Inflammatory macrophage treated with lipopolysaccharide for 1 hour (primary cell): ENCODE data around the gene ZCCHC14.
"Not testable (repeated sequence)": the region's sequence is repeated elsewhere in the genome, so short reads cannot be mapped to it uniquely, and the experiment has no call there.

Experiments used
- DNase-seq, 2 donors: peaks; one replicate each; pipeline ENCODE4 v3.0.0-alpha.2; 2020 to 2022

Gene ZCCHC14

DNA sequence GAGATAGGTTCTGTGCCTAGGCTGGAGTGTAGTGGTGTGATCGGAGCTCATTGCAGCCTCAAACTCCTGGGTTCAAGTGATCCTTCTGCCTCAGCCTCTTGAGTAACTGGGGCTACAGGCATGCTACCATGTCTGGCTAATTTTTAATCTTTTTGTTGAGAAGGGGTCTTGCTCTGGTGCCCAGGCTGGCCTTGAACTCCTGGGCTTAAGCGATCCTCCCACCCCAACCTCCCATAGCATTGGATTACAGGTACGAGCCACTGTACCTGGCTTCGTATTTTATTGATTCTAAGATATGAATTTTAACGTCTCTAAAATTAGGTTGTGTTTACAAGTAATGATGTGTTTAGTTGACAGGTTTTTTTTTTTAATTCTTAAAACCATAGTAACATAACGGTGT lies 30.8 kb upstream of the ZCCHC14 start:
- DNase-seq: not testable (repeated sequence)

DNA sequence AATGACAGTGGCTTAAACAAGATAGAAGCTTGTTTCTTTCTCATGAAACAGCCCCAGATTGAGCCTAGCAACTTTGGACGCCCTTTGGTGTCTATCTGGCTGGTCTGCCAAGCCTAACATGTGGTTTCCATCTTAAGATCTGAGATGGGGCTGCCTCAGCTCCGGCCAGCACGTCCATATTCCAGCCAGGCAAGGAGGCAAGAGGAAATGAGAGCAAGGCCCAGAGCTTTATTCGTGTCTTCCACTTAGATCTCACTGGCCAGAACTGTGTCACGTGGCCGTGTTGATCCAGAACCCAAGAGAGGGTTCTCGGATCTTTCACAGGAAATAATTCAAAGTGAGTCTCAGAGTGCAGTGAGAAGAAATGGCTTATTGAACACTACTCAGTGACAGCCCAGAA lies 28.9 kb upstream of the ZCCHC14 start:
- not testable (repeated sequence) for DNase-seq

DNA sequence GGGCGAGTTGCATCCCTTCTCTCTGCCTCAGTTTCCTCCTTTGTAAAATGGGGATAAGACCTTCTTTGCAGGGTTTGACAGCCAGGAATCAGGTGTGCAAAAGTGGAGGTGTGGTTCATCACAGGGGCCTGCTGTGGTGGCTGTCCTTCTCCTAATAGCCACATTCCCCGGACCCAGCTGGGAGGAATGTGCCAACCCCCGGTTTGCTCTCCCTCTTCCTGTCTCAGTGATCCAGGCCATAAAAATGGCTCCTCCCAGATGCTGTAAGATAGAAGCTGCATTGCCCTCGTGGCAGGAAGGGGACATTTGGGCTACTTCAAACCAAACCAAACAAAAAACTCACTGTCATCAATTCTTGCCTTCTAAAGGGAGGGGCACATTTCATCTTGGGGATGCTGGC lies 26.3 kb upstream of the ZCCHC14 start:
- DNase-seq: not testable (repeated sequence)

DNA sequence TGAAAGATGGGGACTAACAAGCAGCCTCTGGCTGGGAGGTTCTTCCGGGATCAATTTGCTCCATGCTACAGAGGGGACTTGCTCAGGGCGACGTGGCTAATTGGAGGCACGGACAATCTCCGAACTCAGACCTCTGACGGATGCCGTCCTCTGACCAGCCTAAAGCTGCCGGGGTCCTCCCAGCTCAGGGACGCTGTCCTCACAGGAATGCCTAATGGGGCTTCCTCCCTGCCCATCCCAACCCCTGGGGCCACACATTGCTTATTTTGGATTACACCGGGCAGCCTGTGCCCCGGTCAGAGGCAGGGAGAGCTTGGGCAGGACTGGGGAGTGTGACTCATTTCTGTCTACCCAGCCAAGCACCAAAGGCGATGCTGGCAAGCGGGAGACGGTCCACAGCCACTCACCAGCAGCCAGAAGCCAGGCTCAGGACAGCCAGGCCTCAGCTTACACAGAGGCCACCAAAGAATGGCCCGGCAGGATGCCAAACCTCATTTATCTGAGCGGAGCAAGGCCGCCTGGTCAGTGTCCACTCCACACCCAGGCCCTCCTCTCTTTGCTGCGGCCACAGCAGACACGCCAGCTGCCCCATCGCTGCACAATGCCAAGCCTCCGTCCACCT lies 25.7 kb upstream of the ZCCHC14 start:
- DNase-seq: not testable (repeated sequence)

DNA sequence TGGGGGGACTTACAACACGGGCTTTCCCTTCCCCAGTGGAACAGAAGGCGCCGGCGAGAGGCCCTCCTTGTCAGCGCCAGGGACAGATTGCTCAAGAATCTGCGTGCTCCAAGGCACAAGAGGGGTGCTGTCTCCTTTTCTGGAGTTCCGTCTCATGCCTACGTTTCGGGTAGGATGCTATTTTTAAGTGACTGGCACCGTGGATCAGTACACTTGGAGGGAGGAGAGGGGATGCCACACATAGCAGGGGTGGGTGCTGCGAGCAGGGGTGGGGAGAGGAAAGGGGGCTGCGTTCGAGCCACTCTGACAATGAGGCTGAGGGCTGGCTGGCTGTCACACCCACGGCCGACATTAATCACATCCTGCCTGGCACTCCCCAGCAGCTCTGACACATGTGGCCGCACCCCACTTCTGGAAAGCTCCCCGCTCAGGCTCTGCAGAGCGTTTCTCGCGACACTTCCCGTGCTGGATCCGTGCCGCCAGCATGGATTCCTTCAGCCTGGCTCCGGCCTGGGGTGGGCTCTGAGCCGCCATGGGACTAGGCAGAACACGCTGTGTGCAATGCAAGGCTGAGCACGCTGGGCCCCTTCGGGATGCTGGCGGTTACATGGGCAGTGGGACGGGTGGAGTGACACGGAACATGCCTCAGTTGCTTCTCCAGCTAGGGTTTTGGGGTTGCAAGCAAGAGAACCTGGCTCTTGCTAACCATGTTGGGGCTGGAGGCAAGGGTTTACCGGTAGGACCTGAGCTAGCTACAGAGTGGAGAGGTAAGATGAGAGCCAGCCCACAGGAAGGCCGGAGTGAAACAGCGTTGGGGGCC lies 25.0 kb upstream of the ZCCHC14 start:
- peak; percentile 16 to 17 for DNase-seq

DNA sequence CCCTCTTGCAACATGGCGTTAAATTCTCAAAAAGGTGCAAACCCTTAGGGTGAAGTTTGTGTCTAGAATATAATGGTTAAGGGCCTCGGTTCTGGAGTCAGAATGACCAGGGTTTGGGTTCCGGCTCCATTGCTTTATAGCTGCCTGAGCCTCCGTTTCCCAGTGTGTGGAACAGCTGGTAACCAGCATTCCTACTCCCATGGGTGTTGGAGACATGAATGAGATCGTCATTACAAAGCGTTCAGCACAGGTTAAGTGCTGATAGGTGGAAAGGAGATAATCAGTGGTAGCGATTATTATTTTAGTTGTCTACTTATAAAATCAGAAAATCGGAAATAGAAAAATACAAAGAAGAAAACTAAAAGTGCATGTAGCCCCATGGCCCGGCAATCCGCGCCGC lies 23.5 kb upstream of the ZCCHC14 start:
- DNase-seq: no peak

DNA sequence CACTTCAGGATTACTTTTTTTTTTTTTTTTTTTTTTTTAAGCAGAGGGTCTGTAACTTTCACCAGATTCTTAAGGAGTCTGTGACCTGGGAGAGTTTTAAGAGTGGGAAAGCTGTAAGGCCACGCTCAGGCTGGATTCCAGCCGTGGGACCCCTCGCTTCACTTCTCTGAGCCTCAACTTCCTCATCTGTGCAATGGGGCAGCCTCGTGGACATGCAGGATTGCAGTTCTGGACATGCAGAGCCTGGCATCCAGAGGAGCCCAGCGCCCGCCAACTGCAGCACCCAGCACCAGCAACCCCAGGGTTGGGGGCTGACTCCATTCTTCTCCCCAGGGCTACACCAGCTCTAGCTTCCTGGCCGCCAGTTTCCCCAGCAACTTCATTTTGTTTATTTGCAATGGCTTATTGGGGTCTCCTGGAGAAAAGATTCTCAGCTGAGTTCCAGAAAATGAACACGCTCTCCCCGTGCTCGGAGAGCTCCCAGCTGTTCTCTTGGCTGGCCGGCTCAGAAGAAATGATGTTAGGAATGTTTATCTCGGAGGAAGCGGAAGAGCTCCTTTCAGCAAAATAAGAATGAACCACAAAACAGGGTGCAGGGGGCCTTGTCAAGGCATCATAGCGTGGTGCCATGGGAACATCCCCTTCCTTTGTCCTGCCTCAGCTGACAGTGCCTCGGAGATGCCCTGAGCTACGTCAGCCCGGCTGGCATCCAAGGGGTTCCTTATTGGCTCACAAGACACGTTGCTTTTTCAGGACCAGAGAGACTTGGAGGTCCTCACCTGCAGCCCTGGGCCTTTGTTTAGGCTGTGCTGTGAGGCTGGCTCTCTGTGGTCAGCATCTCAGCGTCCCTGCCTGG lies 22.9 kb upstream of the ZCCHC14 start:
- no peak for DNase-seq

DNA sequence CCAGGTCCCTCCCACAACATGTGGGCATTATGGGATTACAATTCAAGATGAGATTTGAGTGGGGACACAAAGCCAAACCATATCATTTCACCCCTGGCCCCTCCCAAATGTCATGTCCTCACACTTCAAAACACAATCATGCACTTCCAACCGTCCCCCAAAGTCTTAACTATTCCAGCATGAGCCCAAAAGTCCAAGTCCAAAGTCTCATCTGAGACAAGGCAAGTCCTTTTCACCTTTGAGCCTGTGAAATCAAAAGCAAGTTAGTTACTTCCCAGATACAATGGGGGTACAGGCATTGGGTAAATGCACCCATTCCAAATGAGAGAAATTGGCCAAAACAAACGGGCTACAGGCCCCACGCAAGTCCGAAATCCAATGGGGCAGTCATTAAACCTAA lies 17.0 kb upstream of the ZCCHC14 start:
- not testable (repeated sequence) for DNase-seq

DNA sequence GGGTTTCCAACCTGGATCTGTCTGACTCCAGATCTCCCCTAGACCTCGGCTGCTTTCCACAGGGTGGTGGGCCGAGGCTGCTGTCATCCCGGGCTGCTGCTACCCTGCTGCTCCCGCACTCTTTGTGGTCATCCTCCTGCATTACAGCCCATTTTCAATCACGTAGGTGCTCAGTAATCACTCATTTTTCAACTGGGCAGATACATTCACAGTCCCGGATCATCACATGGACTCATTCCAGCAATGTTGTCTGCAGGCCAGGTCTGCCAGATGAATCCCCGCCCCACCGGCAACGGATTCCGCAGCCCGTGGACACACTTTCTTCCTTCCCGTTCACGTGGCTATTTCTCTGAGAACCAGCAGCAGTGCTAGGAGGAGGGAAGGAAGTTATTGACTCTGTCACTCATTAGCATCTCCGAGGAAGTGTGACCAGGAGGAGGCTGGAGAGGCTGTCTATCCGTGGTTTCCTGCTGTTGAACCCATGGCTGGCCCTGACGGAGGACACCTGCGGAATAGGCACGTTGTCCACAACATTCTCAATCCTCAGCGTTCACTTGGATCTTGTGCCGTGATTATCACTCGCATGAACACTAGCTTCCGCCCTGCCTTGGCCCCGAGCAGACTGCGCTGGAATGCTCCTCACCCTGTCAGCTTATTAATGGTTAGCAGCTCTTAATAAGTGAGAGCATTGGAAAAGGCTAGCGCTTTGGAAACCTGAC lies 14.7 kb upstream of the ZCCHC14 start:
- peak in 1 of 2 donors; percentile 16 for DNase-seq

DNA sequence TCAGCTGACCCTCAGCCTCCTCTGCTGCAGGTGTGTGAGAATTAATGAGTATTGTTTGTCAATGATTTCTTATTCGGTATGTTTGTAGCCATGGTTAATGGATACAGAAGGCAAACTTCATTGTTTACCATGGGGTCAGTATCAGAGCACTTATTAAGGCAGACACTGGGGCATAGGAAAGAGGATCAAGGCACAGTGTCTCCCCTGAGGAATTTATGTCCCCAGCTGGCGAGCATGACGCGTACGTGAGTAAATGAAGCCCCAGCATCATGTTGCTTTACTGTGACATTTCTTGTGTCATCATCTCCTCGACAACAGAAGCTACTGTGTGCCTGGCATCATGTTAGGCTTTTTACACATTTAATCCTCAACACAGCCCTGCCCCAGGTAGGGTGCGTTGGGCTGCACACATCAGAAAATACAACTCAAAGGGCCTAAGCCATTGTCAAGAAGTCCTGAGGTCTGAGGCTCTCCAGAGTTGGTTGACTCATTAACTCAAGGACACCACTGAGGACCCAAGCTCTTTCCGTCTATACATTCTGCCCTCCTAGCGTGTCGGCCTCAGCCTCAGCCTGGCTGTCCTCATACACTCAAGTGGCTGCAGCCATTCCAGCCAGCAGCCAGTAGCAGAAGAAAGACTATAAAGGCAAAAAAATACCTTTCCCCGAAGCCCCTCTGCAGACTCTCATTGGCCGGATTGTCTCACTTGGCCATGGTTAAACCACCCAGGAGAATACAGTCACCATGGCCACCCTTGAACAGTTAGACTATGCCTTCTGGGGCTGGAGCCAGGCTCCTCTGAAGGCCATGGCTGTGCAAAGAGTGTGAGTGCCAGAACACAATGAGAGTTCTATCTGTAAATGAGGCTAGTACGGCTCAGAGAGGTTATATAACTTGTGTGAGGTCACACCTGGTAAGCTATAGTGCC lies 13.9 kb upstream of the ZCCHC14 start:
- no peak for DNase-seq

DNA sequence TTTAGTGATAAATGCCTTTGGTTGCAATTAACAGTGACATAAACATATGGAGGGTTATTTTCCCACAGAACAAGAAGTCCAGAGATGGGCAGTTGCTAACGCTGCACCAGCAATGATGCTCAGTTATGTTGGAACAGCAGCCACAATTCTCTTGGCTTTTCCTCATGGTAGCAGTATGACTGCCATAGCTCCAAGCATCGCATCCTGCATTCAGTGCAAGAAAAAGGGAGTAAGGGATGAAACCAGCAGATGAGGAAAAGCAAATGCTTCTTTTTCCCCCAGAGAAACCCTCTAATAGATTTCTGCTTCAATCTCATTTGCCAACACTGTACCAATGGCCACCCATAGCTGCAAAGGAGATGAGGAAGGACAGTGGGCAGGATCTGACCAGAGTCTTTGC lies 13.0 kb upstream of the ZCCHC14 start:
- no peak for DNase-seq

DNA sequence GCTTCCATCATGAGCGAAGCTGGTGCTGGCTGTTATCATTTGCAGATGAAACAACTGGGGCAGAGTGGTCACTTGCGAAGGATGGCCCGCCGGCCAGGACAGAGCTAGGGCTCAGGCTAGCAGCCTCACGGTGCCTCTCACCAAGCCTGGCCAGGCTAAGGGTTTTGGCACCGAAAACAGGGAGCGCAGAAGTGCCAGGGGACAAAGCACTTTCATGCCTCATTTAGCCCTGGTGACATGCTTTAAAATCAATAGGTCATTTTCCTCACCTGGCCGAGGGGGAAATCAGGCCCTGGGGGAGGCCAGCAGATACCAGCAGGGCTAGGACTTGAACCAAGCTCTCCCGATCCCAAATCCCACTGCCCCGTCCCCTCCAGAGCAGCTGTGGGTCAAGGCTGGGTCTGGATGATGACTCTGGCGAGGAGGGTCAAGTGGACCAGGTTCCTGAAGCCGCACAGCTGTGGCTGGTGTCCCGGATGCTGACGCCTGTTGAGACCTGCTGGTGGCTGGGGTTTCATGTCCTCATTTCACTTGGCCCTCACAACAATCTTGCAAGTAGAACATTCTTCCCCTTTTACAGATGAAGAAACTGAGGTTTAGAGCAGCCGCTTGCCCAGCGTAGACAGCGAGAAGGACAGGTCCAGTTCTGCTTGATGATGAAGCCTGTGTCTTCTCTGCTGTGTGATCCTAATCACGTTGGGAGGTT lies 10.6 kb upstream of the ZCCHC14 start:
- not testable (repeated sequence) for DNase-seq

DNA sequence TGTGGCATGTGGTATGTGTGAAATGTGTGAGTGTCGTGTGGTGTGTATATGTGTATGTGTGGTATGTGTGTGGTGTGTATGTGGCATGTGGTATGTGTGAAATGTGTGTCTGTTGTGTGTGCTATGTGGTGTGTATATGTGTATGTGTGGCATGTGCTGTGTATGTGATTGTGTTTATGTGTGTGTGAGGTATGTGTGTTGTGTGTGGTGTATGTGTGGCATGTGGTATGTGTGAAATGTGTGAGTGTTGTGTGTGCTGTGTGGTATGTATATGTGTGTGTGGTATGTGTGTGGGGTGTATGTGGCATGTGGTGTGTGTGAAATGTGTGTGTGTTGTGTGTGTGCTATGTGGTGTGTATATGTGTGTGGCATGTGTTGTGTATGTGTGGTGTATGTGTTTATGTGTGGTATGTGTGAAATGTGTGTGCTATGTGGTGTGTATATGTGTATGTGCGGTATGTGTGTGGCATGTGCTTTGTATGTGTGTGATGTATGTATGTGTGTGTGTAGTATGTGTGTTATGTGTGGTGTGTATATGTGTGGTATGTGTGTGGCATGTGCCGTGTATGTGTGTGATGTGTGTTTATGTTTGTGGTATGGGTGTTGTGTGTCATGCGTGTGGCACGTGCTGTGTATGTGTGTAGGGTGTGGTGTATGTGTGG lies 9.6 kb upstream of the ZCCHC14 start:
- DNase-seq: no peak

DNA sequence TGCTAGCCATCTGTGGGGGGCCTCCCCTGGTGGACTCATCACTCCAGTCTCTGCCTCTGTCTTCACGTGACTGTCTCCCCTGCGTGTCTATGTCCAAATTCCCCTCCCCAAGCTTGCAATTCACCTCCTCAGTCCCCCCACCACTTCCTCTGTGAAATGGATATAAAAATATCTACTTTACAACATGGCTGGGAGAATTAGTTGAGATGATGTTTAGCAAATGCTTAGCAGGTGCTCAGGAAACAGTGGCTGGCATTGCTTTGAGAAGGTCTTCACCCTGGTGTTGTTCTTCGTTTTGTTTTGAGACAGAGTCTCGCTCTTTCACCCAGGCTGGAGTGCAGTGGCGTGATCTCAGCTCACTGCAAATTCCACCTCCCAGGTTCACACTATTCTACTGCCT lies 8.3 kb upstream of the ZCCHC14 start:
- no peak for DNase-seq

DNA sequence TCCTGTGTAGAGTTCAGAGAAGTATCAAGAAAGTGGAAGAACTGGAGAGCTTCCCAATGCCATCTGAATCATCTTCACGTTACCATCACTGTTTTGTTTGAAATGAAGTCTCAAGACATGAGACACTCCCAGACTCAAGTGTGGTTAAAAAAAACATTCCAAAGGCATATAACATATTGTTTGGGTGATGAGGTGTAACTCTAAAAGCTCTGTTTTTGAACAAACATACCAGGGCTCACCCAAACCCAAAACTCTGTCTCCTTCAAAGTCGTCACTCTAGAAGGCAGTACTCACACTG lies 6.3 kb upstream of the ZCCHC14 start:
- DNase-seq: no peak

DNA sequence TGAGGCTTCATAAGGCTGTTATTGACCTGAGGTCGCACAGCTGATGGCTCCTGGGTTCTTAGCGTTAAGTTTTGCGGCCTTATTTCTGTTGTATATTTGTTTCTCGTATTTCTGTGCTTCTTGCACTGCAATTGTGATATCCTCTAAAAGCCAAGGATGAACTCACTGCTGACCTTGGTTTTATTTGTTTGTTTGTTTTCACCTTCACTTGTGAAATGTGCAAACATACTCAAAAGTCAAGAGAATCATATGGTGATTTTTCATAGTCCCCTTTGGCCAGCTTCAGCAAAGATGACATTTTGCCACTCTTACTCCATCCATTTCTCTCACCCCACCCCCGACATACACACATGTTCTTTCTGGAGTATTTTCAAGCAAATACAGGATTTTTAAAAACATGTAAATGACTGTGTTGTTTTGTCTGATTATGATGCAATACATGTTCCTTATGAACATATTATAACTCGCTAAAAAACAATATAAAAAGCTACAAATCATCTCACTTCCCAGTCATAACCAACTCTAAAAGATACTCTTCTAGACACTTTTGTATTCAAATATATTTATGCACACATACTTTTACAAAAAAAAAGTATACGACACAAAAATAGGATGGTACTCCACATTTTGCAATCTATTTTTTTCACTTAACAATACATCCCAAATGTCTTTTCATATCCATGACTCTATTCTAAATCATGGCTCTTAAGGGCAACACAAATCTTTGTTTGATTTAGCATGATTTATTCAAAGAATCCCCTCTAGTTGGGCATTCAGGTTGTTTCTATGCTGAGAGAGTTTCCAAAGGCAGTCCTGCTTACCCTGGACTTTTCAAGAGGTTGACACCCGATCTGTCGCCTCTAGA lies 5.7 kb upstream of the ZCCHC14 start:
- DNase-seq: no peak

DNA sequence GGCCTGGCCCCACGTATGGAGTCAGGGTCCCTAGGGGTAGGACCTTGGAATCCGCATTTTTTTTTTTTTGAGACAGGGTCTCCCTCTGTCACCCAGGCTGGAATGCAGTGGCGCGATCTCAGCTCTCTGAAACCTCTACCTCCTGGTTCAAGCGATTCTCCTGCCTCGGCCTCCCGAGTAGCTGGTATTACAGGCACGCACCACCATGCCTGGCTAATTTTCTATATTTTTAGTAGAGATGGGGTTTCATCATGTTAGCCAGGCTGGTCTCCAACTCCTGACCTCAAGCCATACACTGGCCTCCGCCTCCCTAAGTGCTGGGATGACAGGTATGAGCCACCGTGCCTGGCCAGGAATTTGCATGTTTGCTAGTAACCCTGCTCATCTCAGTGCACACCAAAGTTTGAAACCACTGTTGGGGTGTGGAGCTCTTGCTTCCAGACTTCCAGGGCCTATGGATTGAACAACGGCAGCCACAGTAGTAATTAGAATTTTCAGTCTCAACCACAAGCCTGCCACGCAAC lies 5.0 kb upstream of the ZCCHC14 start:
- DNase-seq: not testable (repeated sequence)

DNA sequence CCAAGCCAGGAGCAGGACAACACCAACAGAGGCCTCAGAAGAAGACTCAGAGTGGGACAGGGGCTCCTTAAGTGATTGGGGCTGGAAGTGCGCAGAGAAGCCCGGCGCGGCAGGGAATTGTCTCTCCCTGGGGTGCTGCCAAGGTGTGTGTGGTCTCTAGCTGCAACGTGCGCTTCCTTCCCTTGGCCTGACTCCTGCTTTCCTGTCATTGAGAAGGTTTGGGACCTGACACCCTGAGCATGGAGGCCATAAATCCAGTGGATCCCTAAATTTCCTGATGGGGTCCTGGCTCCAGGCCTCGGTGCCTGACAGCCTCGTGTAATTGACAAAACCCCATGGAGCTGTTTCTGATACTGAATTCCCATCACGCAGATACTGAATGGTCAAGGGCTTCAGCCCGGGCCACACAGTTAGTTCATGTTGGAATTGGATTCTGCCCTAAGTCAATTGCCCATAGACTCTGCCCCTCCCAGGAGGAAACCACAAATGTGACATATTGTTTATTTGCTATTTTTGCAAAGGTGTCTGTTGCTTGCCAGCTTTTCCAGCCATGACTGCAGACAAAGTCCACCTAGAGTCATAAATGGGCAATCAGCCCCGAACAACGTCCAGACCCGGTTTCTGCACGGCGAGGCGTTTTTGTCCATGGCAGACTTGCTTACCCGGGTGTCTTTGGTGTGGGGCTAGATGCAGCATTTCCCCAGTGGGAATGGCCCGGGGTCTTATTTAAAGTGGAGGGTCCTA lies 4.4 kb upstream of the ZCCHC14 start:
- not testable (repeated sequence) for DNase-seq

DNA sequence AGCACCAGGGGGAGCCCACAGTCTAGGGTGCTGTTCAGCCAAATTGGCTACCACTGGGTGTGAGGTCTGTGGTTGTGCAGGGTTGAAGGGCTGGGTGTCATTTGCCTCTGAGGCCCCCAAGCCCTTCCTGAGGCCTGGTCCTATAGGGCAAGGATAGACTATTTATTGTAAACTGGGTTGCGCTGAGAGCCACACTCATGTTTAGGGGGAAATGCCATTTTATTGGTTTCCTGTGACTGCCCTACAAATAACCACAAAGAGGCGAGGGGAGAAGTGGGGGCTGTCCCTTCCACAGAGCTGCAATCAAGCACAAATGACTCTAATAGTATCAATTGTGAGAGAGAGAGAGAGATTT lies 3.6 kb upstream of the ZCCHC14 start:
- DNase-seq: peak; percentile 58 to 62
